NCI-H226 (cell line): ENCODE data around the gene TMEM179B.
"Not testable (repeated sequence)": the region's sequence is repeated elsewhere in the genome, so short reads cannot be mapped to it uniquely, and the experiment has no call there.

Experiments used
- DNase-seq: peaks from one replicate; pipeline ENCODE4 v3.0.0-alpha.2; 2015

Gene TMEM179B

DNA sequence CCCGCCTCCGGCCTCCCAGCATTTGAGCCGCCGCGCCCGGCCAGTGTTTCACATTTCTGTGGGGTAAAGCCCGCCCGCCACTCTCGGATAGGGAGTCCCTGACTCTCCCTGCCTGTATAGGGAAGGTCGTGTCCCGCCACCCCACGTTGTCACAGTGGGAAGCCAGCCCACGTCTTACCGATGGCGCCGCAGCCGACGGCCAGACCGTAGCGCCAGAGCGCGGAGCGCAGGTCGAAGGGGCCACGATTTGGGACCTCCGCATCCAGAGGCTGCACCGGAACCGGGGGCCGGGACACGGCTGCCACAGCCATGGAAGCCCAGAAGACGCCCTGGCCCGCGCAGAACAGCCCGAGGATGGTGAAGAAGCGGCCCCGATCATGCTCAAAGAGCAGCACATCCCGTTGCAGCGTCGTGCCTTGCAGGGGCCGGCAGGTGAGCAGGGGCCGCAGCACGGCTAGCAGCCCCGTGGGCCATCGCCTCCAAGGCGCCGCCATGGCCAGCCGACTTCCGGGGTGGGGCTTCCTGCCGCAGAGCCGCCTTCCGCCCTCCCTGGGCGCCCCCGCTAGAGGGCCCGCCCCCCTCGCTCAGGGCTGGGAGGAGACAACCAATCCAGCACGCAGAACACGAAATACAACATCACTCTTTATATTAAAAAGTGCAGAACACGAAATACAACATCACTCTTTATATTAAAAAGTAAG, 4.4 kb downstream of the TMEM179B start, which contains the start of gene TMEM223:
TMEM223 (minus strand) TSS at position 506 of the 701 bp plus-strand sequence; CDS start at position 494, 12 bp downstream.
- peak; percentile 72 for DNase-seq

DNA sequence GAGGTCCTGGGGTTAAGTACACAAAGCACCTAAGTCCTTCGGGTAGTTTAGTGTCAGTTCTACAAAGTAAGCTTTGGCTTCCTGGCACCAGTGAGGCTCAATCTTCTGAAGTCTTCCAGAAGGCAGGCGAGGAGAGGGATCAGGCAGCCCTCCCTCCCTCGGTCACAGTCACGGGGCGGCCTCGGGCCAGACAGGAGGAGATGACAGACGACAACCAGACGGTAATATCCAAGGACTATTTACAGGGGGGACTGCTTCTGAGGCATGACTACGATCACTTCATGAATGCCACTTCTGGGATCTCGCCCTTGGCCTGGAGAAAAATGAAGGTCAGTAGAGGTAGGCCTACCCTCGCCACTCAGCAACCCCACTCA, 5.0 kb downstream of the TMEM179B start:
- DNase-seq, result no peak

DNA sequence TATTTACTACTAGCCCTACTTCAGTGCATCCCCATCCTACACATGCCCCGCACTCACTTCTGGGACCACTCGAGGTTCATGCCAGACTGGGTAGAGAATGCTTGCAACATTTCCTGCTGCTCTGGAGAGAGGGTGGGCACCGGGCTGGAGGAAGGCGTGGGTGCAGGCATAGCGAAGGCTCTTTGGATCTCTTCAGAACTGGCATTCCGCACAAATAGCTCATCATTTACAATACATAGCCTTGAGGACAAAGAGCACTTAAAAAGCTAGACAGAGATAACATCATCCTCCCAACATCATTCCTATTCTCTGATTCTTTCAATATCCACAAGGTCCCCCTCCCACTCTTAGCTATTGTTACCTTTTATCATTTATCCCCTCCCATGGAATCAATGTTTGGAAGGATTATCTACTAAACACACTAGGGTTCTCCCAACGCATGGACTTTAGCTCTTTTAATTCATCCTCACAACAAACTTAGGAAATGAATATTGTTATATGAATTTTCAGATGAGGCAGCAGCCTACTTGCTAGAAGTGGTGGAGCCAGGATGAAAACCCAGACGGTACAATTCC, 7.1 kb downstream of the TMEM179B start:
- DNase-seq, result no peak

DNA sequence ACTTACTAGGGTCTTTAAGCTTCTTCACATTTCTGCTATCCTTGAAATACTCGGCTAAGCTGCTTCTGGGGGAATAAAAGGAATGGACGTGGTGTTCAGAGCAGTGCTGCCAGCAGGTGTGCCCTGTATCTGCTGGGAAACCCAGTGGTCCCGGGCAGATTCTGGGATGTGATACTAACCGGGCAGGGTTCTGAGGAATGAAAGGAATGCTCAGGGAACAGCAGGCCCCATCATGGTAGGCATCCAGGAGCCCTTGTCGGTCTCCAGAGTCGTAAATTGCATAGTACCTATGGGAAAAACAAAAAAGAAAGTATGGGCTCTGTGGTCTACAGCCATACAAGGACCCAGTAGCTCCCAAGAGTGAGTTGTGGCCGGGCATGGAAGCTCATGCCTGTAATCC, 9.1 kb downstream of the TMEM179B start:
- DNase-seq, result no peak

DNA sequence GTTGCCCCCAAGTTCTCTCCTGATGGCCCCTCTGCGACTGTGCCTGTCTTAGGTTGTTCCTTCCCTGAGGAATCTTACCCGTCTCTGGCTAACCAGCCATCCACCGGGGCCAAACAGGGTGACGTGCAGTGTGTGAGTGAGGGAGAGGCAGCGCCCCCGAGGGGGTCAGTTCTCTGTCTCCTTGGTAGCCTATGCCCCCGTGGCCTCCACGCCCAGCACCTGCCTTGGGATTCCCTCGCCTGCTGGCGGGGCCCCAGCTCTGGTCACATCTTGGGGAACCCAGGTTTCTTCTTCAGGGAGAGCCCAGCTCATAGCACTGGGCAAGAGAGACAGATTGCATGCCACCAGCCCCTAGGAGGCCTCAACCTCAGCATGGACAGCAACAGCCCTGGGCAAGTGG, 12.3 kb downstream of the TMEM179B start:
- DNase-seq, result no peak

DNA sequence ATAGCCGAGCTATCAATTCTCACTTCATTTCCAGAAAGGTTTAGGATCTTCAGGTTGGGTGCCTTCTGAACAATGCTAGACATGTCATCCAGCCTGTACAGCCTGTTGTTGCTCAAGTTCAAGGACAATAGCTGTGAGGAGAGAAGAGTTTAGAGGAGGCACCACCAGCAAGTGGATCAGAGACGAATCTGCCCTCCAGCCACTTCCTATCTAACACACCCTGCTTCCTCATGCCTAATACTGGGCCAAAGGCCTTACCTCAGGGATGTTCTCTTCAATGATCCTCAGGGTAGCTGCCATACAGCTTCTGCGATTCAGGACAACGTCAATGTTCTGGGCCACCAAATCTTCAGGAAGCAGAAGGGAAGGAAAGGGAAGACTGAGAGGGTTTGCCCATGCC, 13.9 kb downstream of the TMEM179B start:
- no peak for DNase-seq

DNA sequence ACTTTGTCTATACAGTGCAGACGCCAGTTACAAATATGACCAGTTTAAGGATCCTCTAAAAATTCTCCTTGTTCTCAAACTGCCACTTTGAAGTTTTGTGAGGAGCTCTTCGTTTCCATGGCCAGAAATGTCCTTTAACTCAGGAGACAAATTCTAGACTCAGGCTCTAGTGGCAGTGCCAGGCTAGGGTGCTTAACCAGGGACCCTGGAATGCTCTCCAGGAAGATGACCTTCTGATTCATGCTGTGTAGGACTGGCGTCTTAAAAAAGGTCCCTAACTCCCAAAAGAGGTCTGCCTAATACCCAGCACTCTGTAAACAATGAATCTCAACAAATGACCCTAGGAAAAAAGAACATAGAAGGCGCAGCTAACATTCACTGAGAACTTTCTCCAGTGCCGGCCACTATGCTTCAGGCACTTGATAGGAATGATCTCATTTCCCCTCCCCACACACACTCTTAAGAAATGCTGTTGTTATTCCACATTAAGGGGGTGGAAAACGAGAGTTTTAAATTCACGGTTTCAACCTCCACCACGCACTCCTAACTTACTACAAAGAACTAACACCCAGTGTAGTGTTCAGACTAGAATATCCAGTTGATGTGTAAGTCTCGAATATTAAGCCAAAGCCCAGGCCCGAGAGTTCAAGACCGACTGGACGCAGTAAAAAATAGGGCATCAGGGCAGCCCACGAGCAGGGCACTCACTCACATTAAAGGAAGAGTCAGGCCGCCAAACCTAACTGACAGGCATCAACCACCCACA, 17.3 kb downstream of the TMEM179B start:
- no peak for DNase-seq

DNA sequence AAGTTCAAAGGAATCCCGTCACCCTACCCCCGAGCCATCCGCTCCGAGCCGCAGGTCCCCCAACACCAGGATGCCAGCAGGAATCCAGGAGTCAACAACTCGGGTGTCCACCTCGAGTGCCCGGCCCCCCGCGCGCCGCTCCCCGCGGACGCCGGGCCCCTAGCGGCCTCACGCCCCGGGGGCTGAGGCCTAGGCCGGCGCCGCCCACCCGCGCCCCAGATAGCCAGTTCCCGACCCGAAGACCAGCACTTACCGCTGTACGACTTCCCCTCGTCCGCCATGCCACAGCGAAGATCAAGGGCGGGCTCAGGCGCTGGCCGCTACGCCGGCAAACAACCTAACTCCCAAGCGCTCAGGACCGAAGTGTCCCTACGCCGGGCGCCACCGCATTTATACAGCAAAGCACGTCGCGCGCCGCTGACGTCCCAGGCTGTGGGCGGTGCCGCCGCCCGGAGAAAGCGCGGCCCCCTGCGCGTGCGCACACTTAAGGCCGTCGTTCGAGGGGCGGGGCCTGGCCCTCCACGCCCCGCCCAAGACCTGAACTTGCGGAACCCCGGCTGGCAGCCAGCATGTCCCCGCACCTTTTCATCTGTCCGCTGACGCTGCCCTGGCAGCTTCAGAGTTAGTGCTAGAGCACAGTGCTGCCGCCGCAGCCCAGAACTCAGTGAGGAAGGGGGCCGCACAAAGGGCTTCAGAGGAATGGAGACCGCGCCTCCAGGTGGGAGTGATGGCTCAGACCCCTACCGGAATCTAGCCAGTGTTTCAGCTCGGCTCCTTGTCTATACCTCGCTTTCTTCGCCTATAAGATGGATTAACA, 18.1 kb downstream of the TMEM179B start, which contains the start of gene NXF1:
NXF1 (minus strand) TSS at position 365 of the 817 bp plus-strand sequence; CDS start at position 281, 84 bp downstream.
- peak; percentile 80 for DNase-seq

DNA sequence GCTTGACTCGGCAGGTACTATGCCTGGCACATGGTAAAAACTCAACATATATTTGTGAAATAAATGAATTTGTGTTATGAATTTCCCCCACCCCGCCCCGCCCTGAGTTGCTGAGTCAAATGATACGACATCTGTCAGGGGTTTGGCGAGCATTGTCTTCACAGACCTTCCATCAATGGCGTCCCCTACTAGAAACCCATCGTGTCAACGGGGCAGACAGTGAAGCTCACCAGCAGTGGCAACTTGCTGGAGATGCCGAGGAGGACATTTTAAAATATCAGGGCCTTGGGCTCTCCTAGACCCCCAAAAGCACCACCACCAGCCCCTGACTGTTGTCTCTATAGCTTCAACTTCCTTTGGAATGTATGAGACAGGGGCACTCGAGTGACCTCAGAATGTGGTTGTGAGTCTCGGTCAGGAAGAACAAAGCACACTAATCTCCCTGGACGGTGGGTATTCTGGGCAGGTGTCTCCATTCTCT, 18.8 kb downstream of the TMEM179B start:
- no peak for DNase-seq

DNA sequence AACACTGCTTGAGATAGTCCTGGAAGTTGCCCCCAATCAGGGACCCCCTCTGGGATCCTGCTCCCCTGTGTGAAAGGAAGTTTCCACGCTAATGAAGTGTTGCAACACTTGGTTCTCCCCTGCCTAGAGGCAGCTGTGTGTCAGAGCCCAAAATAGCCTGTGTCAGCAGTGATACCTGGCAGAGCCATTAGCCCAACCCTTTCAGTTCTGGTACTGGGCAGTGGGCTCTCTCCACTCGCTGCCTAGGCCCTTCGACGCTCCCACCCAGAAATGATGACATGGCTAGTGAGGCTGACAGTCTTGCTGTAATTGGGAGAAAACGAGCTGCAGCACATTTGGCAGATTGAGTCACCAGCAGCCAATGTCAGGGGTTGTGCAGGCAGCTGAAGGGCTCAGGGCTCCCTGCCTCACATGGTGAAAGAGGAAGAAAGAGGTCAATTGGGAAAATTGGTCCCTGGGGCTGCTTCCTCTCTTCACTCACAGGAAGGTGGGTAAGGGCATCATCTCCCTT, 19.5 kb downstream of the TMEM179B start:
- peak; percentile 17 for DNase-seq

DNA sequence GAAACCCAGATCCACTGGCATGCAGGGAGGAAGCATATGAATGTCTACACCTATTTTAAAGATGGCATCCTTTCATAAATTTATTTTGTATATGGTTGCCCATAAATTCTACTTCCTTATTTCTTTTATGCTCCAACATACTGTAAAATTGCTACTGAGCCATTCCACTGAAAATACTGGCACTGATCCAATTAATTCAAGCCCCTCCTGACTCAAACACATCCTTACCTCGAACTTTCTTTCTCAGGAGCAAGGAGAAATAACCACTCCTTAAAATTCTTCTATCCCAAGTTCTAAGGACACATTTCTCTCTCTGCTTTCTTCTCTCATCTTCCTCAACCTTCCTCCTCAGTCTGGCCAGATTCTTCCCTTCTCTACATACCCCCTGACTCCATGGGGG, 23.5 kb downstream of the TMEM179B start:
- no peak for DNase-seq

DNA sequence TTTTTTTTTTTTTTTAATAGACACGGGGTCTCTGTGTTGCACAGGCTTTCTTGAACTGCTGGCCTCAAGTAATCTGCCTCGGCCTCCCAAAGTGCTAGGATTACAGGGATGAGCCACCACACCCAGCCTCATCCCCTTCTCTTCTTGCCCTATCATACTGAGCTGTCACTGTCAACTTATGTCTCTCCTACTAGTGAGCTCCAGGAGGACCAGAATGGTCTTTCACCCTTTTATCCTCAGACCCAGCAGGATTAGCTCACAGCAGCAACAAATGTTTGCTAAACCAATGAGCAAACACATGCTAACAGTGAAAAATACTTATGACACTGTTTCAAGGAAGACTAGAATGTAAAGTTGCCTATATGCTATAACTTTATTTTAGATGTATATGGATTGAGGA, 24.5 kb downstream of the TMEM179B start:
- no peak for DNase-seq

DNA sequence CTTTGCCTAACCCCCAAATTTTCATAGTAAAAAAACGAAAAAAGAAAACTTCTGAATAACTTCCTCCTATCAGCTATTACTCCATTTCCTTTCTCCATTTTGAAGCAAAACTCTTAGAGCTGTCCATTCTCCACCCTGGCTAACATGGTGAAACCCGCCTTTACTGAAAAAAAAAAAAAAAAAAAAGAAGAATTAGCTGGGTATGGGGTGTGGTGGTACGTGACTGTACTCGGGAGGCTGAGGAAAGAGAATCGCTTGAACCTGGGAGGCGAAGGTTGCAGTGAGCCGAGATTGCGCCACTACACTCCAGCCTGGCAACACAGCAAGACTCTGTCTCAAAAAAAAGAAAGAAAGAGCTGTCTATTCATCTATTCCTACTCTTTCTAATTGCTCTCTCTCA, 29.4 kb downstream of the TMEM179B start:
- DNase-seq, result no peak

DNA sequence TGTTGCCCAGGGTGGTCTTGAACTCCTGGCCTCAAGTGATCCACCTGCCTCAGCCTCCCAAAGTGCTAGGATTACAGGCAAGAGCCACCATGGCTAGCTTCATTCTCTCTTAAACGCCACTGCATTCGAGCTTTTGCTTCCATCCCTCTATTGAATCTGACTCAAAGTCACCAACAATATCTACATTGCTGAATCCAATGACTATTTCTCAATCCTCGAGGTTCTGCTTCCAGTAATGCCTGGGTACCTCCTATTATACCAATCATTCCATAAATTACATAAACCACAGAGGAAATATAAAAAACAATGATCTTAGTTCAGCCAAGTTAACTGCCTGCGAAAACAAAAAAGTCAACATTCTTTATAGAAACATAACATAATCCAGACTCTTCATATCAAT, 29.9 kb downstream of the TMEM179B start:
- no peak for DNase-seq

DNA sequence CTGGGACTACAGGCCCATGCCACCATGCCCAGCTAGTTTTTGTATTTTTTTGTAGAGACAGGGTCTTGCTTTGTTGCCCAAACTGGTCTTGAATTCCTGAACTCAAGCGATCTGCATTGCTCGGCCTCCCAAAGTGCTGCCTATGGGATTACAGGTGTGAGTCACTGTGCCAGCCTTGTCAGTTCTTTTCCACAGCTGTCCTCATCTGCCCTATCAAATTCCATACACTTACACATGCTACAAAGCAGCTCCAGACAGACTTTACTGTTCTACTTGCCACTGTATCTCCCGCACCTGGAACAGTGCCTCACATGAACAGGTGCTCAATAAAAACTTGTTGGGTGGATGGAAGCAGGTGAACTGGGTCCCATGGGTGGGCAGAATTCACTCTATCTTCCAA, 36.5 kb downstream of the TMEM179B start:
- DNase-seq, result no peak

DNA sequence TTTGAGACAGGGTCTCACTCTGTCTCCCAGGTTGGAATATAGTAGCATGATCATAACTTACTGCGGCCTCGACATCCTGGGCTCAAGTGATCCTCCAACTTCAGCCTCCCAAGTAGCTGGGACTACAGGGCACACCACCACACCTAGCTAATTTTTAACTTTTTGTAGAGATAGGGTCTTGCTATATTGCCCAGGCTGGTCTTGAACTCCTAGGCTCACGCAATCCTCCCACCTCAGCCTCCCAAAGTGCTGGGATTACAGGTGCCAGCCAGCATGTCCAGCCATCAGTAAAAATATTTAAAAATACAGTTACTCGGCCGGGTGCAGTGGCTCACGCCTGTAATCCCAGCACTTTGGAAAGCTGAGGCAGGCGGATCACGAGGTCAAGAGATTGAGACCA, 40.9 kb downstream of the TMEM179B start:
- DNase-seq, result not testable (repeated sequence)

DNA sequence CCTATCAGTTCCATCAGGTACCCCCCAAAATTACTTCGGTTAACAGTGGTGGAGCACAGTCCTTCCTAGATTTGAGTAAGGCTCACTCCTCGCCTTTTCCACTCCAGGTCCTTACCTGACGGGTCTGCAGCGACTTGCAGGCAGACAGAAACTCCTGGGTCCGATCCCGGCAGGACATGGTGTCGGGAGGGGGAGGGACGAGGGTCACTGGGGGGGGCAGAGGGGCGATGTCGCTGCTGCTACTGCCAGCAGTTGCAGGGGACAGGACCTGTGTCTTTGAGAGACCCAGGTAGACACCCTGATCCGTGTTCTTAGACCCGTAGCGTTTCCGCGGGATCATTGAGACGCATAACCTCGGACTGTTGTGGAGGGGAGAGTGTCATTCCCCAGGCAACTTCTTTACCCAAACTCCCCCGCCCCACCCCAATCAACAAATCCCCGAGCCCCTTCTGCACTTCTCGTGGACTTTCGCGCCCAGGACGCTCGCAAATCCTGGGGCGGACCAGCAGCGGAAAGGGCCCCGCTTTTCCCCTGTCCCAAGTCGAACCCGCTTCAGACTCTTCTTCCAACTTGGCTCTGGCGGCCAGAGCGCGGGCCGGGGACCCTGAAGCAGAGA, 43.8 kb downstream of the TMEM179B start:
- no peak for DNase-seq

DNA sequence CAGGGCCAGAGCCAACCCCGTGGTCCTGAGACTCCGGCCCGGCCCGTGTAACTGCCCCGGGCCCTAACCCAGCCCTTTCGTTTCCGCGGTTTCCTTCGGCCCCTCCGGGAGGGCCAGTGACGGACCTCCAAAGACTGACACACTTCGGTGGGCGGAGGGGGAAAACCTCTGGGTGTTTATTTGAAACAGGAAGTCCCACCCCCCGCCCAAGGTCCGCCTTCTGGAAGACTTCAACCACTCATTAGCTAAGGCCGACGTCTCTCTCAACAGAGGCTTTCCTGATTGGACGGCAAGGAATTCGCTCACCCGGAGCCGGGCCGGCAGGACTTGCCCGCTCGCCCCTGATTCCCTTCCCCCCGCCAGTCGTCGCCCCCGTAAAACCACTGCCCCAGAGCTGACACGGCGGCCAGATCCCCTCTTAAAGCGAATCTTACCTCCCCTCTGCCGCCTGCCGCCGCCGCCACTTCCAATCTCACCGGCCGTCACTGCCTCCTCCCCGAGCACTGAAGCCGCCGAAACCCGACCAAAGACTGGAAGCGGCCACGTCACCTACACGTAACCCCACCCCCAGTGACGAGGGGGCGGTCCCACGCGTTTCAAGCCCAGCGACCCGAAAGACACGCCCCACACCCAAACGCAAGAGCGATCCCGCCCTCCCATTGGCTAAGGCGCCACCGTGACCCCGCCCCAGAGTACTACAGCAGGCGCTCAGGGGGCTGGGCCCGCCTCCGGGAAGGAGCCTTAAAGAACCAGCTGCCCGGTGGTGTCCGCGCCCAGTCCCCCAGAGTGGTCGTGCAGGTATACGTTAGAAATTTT, 44.5 kb downstream of the TMEM179B start, which contains the start of gene STX5:
STX5 (minus strand) TSS at position 532 of the 816 bp plus-strand sequence. CDS start 808 bp downstream, outside the sequence.
- DNase-seq, result peak; percentile 94

DNA sequence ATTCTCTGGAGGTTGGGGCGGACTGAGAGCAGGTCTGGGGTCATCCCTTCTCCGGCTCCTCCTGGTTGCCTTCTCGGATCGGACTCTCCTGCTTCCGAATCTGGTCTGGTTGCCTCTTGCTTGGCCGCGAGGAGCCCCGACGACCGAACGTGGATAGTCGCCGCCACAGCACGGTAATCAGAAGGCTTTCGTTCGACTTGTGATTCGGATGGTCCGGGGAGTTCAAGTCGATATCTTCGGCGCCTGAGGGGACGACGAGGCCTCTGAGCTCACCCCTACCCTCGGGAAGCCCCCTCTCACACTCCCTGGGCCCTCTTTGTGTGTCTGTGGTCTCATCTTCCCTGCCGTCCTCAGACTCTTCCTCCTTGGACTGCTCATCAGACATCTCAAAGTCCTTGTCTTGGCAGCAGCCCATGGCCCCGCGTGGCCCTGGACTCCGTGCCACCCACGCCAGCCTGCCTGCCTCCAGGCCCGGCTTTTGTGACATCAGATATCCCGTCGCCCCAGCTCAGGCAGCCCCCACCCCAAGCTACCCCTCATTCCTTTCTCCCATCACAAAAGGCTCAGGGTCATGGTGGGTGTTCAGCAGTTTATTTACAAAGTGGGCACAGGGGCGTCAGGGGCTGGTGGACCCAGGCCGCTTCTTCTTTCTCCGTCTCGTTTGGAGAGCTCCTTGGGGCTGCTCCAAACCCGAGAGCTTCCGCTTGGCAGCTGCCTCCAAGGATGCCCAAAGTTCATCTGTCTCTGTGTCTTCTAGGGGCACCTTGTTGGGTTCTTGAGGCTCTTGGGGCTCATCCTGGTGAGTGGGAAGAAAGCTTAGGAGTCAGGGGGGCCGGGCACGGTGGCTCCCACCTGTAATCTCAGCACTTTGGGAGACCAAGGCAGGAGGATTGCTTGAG, 45.4 kb downstream of the TMEM179B start, which contains the start of gene TEX54:
TEX54 (minus strand) TSS at position 506 of the 899 bp plus-strand sequence.
- DNase-seq, result no peak

DNA sequence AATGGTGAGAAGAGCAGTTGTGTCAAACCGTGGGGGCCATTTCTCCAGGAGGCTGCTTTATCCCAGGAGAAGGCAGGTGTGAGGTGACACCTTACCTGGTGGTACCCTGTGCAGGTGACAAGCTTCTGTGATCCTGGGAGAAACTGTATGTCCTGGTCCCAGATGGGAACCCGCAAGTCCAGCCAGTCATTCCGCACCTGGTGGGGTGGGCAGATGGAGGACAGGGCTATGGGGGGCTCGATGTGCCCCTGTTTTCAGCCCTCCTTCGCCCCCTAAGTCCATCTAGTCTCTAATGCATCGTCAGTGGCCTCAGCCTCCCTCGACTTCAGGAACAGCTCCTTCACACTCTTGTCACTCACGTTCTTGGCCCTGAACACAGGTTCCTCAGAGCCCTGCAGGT, 48.1 kb downstream of the TMEM179B start:
- DNase-seq, result no peak
